H1 (cell line): ENCODE results near the gene SRR. TPM values are rescaled to one million over a fixed set of nuclear protein-coding genes. Genes with fewer than 3 reads are reported as not detected.
"Not testable (repeated sequence)": the region's sequence is repeated elsewhere in the genome, so short reads cannot be mapped to it uniquely, and the experiment has no call there.

Source experiments
- CTCF ChIA-PET: fragments of 300-600 bp; sonication (Branson Sonifier 250); formaldehyde crosslinking; loops from one replicate; lab custom pipeline; 2021; ENCODE audit not compliant: partially characterized antibody; lab: Charles Lee
- POLR2A ChIA-PET: fragments of 300-600 bp; sonication (Branson Sonifier 250); formaldehyde crosslinking; loops from one replicate; lab custom pipeline; 2021; ENCODE audit warnings: inconsistent platforms; ENCODE audit not compliant: partially characterized antibody; lab: Charles Lee
- DNase-seq, 2 experiments: peaks; one replicate each; pipeline versions ENCODE4 v3.0.0 to v3.0.0-alpha.2; 2010 to 2022; ENCODE audit warnings: low spot score in 2 of 2, low read depth in 1 of 2, mixed read lengths in 1 of 2
- FAIRE-seq: peaks from 2 replicates; lab custom pipeline; 2011; peaks lifted over from hg19 to GRCh38; lab: Jason Lieb, UNC
- H2AFZ ChIP-seq: 2 replicates; pipeline ENCODE4 v1.8.1; 2012; ENCODE audit warnings: low read length, inconsistent platforms
- H2AK5ac ChIP-seq: 2 replicates; pipeline ENCODE4 v1.6.1; 2013; ENCODE audit warnings: low read depth, low read length
- H2BK120ac ChIP-seq: replicated peaks from 2 replicates; pipeline ENCODE3; 2013; ENCODE audit warnings: low read depth, low read length, inconsistent platforms
- H2BK12ac ChIP-seq: 2 replicates; pipeline ENCODE4 v1.6.1; 2013; ENCODE audit warnings: low read depth, low read length
- H2BK15ac ChIP-seq: 2 replicates; pipeline ENCODE4 v1.6.1; 2013; ENCODE audit warnings: low read length
- H2BK20ac ChIP-seq: 2 replicates; pipeline ENCODE4 v1.6.1; 2013; ENCODE audit warnings: low read length
- H2BK5ac ChIP-seq: 2 replicates; pipeline ENCODE4 v1.6.1; 2013; ENCODE audit warnings: low read depth, low read length
- H3K14ac ChIP-seq: 2 replicates; pipeline ENCODE4 v1.6.1; 2013; ENCODE audit warnings: inconsistent platforms; ENCODE audit not compliant: insufficient read length
- H3K18ac ChIP-seq: 2 replicates; pipeline ENCODE4 v1.6.1; 2013; ENCODE audit warnings: low read length; ENCODE audit errors: extremely low read depth
- H3K23ac ChIP-seq: 2 replicates; pipeline ENCODE4 v1.6.1; 2013; ENCODE audit warnings: inconsistent platforms; ENCODE audit not compliant: insufficient read length
- H3K23me2 ChIP-seq: 2 replicates; pipeline ENCODE4 v1.6.1; 2013; ENCODE audit warnings: low read depth, low read length
- H3K27ac ChIP-seq: 2 replicates; pipeline ENCODE4 v1.6.1; 2011; ENCODE audit warnings: low read depth, low read length, inconsistent platforms
- H3K27me3 ChIP-seq, 4 experiments: replicated peaks in 1 of 4; 1 replicate in 1 of 4; 2 replicates in 3 of 4; pipeline versions ENCODE4 v1.6.1 to v1.8.1; 2011 to 2013; ENCODE audit warnings: low read length in 3 of 4, mild to moderate bottlenecking in 3 of 4, inconsistent platforms in 2 of 4, mixed read lengths in 2 of 4, moderate library complexity in 1 of 4; ENCODE audit not compliant: control insufficient read depth in 3 of 4, insufficient read depth in 3 of 4; ENCODE audit errors: extremely low read depth in 1 of 4
- H3K36me3 ChIP-seq, 4 experiments: 2 replicates each; pipeline versions ENCODE4 v1.6.1 to v1.8.1; 2011 to 2013; ENCODE audit warnings: mild to moderate bottlenecking in 4 of 4, low read length in 3 of 4, moderate library complexity in 2 of 4, control low read depth in 1 of 4, inconsistent platforms in 1 of 4; ENCODE audit not compliant: insufficient read depth in 4 of 4, control insufficient read depth in 2 of 4
- H3K4ac ChIP-seq: replicated peaks from 2 replicates; pipeline ENCODE3; 2013; ENCODE audit warnings: low read length, low read depth, mixed read lengths, inconsistent platforms; ENCODE audit not compliant: insufficient read length
- H3K4me1 ChIP-seq, 4 experiments: replicated peaks in 1 of 4; 1 replicate in 1 of 4; 2 replicates in 3 of 4; pipeline versions ENCODE4 v1.6.1 to v1.8.1; 2011 to 2013; ENCODE audit warnings: low read length in 3 of 4, inconsistent platforms in 2 of 4, mixed read lengths in 1 of 4; ENCODE audit not compliant: insufficient read depth in 4 of 4, control insufficient read depth in 3 of 4
- H3K4me2 ChIP-seq, 2 experiments: 2 replicates each; pipeline versions ENCODE4 v1.6.1 to v1.8.1; 2011 to 2013; ENCODE audit warnings: low read depth in 2 of 2, low read length in 2 of 2, control low read depth in 1 of 2, inconsistent platforms in 1 of 2, mild to moderate bottlenecking in 1 of 2; ENCODE audit not compliant: insufficient read depth in 1 of 2
- H3K4me3 ChIP-seq, 4 experiments: fragments of 200-600, 300-600 bp in 1 of 4; sonication (generic), shearing (Covaris generic), sonication (Bioruptor Twin) in 1 of 4; 2 replicates each; pipeline versions ENCODE4 v1.5.1 to v1.8.1; 2011 to 2016; ENCODE audit warnings: low read length in 4 of 4, low read depth in 3 of 4, control low read depth in 2 of 4, inconsistent platforms in 2 of 4, mild to moderate bottlenecking in 2 of 4, mixed read lengths in 1 of 4, moderate library complexity in 1 of 4; ENCODE audit not compliant: insufficient read depth in 2 of 4; ENCODE audit errors: extremely low read depth in 1 of 4
- H3K56ac ChIP-seq: replicated peaks from 2 replicates; pipeline ENCODE3; 2013; ENCODE audit warnings: low read depth, mild to moderate bottlenecking, mixed read lengths, low read length, inconsistent platforms; ENCODE audit not compliant: insufficient read length
- H3K79me1 ChIP-seq: 2 replicates; pipeline ENCODE4 v1.6.1; 2013; ENCODE audit warnings: low read depth, low read length, control low read depth
- H3K79me2 ChIP-seq, 2 experiments: 2 replicates each; pipeline versions ENCODE4 v1.6.1 to v1.8.1; 2012 to 2013; ENCODE audit warnings: low read length in 2 of 2, mild to moderate bottlenecking in 2 of 2, inconsistent platforms in 1 of 2; ENCODE audit not compliant: insufficient read depth in 2 of 2, control insufficient read depth in 1 of 2
- H3K9ac ChIP-seq, 4 experiments: replicated peaks in 1 of 4; 1 replicate in 1 of 4; 2 replicates in 3 of 4; pipeline versions ENCODE4 v1.6.1 to v1.8.1; 2011 to 2013; ENCODE audit warnings: low read depth in 3 of 4, low read length in 3 of 4, control low read depth in 2 of 4, mild to moderate bottlenecking in 2 of 4, moderate library complexity in 2 of 4, inconsistent platforms in 1 of 4; ENCODE audit errors: extremely low read depth in 1 of 4
- H3K9me3 ChIP-seq, 2 experiments: 2 replicates each; pipeline versions ENCODE4 v1.6.1 to v1.8.1; 2012 to 2013; ENCODE audit warnings: mild to moderate bottlenecking in 2 of 2, moderate library complexity in 2 of 2, control low read depth in 1 of 2, inconsistent platforms in 1 of 2, low read depth in 1 of 2, low read length in 1 of 2, mixed read lengths in 1 of 2; ENCODE audit not compliant: insufficient read depth in 2 of 2
- H4K20me1 ChIP-seq, 2 experiments: replicated peaks in 1 of 2; 2 replicates each; pipeline versions ENCODE3 to v1.8.1; 2011 to 2013; ENCODE audit warnings: inconsistent platforms in 2 of 2, low read length in 2 of 2, mild to moderate bottlenecking in 1 of 2; ENCODE audit not compliant: insufficient read depth in 2 of 2, control insufficient read depth in 1 of 2
- H4K5ac ChIP-seq: 2 replicates; pipeline ENCODE4 v1.6.1; 2013; ENCODE audit warnings: low read length, low read depth, mixed read lengths, inconsistent platforms; ENCODE audit not compliant: insufficient read length
- H4K8ac ChIP-seq: 2 replicates; pipeline ENCODE4 v1.8.0; 2013; ENCODE audit warnings: mild to moderate bottlenecking, moderate library complexity, low read length, inconsistent platforms; ENCODE audit not compliant: insufficient read depth; ENCODE audit errors: extremely low read depth
- H4K91ac ChIP-seq: replicated peaks from 2 replicates; pipeline ENCODE3; 2013; ENCODE audit warnings: low read length, mixed read lengths, inconsistent platforms; ENCODE audit not compliant: insufficient read length
- ASH2L ChIP-seq: fragments of 200-600, 300-600 bp; sonication (generic); IDR thresholded peaks from one replicate; pipeline ENCODE4 v1.7.1; 2017; ENCODE audit warnings: low read length
- CEBPB ChIP-seq: IDR thresholded peaks from 2 replicates; pipeline ENCODE4 v1.6.1; 2012; ENCODE audit warnings: low read depth, low read length
- KDM4A ChIP-seq: IDR thresholded peaks from one replicate; pipeline ENCODE4 v1.7.1; 2012; ENCODE audit warnings: low read depth, mild to moderate bottlenecking, moderate library complexity, low read length, inconsistent platforms; ENCODE audit not compliant: severe bottlenecking
- MAFK ChIP-seq: IDR thresholded peaks from 2 replicates; pipeline ENCODE4 v1.6.1; 2012; ENCODE audit warnings: low read depth, mild to moderate bottlenecking, improper control_type of control experiment, low read length
- NRF1 ChIP-seq: IDR thresholded peaks from 2 replicates; pipeline ENCODE4 v1.6.1; 2011; ENCODE audit warnings: mild to moderate bottlenecking, low read depth, low read length, improper control_type of control experiment
- PHF8 ChIP-seq: fragments of 200-600 bp; sonication (generic); conservative IDR thresholded peaks from 2 replicates; pipeline ENCODE4 v1.7.1; 2012; ENCODE audit warnings: low read depth, mild to moderate bottlenecking, inconsistent platforms, low read length, moderate library complexity
- SIRT6 ChIP-seq: IDR thresholded peaks from one replicate; pipeline ENCODE4 v1.7.1; 2012; ENCODE audit warnings: low read length, inconsistent platforms
- SIX5 ChIP-seq: IDR thresholded peaks from 2 replicates; pipeline ENCODE4 v1.6.1; 2011; ENCODE audit warnings: mild to moderate bottlenecking, low read depth, low read length
- WGBS, 2 experiments: shearing (Covaris generic) in 1 of 2; methylation state at CpG; one replicate each; pipeline versions ENCODE4 v1.1.6 to v1.1.7; 2013 to 2015; ENCODE audit warnings: low lambda C conversion rate in 2 of 2, mixed read lengths in 2 of 2, inconsistent platforms in 1 of 2, low coverage in 1 of 2, missing lambda C conversion rate in 1 of 2; ENCODE audit not compliant: insufficient replicate concordance in 2 of 2, insufficient coverage in 1 of 2, insufficient read length in 1 of 2; ENCODE audit errors: extremely low coverage in 1 of 2, missing lambda C conversion rate in 1 of 2; 5-methylcytosine and 5-hydroxymethylcytosine counted together
- polyA plus RNA-seq, 7 experiments: library from polyadenylated mRNA; depleted of rRNA in 3 of 7; stranded (reverse) in 5 of 7; unstranded in 2 of 7; fragments of >200 nt in 5 of 7; fragments of 200-250 nt in 2 of 7; gene quantifications; 1 replicate in 5 of 7; 2 replicates in 1 of 7; 4 replicates in 1 of 7; pipeline versions ENCODE4 v1.2.1 to v1.2.3, GENCODE V29; 2011 to 2013; ENCODE audit warnings: missing spikeins in 2 of 7, mixed read lengths in 2 of 7
- total RNA-seq: library from RNA; stranded (reverse); fragmentation: NEBNext Ultra II Directional; extraction: Animal tissue kit (Norgen Biotek cat#: 25700); gene quantifications from 2 replicates; pipeline ENCODE4 v1.2.1, GENCODE V29; 2021
- TF ChIP-seq, protein P1 (sequence below): IDR thresholded peaks from 2 replicates; pipeline ENCODE4 v1.6.1; 2012; ENCODE audit warnings: low read length, inconsistent platforms

SRR gene
- total and polyA plus RNA-seq, 2 of the 8 experiments (the other 6 are each of a cell fraction or from before 2014, with no cell fraction given), result 3.6 to 4.5 TPM

DNA sequence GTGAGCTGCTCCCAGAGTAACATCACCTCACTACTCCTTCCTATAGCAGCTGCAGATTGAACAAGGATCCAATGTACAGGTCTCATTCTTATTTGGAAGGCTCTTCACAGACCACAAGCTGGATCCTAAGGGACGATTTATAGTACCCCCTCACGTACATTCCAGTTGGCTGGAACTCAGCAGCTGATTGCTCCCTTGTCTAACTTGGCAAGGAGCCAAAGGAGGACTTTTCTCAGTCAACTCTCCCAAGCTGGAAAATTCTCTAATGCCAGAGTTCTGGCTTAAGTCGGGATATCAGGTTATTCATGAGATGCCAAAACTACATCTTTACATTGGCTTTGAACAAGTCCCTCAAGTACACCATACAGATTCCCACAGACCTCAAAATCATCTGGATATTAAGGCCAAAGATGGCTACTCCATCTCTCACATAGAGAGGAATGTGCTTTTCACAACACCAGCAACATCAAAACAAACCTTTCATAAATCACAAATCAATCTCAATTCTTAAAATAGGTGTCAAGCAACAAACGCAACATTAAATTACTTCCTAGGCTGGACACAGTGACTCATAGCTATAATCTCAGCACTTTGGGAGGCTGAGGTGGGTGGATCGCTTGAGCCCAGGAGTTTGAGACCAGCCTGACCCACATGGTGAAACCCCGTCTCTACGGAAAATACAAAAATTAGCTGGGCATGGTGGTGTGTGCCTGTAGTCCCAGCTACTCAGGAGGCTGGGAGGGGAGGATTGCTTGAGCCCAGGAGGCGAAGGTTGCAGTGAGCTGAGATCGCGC lies 39.5 kb upstream of the SRR start (continued):
- TF ChIP-seq, protein P1, sequence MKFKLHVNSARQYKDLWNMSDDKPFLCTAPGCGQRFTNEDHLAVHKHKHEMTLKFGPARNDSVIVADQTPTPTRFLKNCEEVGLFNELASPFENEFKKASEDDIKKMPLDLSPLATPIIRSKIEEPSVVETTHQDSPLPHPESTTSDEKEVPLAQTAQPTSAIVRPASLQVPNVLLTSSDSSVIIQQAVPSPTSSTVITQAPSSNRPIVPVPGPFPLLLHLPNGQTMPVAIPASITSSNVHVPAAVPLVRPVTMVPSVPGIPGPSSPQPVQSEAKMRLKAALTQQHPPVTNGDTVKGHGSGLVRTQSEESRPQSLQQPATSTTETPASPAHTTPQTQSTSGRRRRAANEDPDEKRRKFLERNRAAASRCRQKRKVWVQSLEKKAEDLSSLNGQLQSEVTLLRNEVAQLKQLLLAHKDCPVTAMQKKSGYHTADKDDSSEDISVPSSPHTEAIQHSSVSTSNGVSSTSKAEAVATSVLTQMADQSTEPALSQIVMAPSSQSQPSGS, result no peak
- TF ChIP-seq NRF1, result no peak
- TF ChIP-seq MAFK, result no peak
- no peak for TF ChIP-seq PHF8
- no peak for TF ChIP-seq SIX5
- TF ChIP-seq SIRT6, result no peak
- no peak for TF ChIP-seq KDM4A
- TF ChIP-seq ASH2L, result no peak
- TF ChIP-seq CEBPB, result no peak

DNA sequence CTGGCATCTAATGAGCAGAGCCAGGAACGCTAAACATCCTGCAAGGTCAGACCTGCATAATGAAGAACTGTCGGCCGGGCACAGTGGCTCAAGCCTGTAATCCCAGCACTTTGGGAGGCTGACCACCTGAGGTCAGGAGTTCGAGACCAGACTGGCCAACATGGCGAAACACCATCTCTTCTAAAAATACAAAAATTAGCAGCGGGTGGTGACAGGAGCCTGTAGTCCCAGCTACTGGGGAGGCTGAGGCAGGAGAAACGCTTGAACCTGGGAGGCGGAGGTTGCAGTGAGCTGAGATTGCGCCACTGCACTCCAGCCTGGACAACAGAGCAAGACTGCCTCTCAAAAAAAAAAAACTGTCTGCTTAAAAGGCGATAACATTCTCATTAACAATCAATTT lies 38.6 kb upstream of the SRR start:
- not testable (repeated sequence) for H3K4me1 ChIP-seq, H3K18ac ChIP-seq, DNase-seq, H3K9ac ChIP-seq, H4K91ac ChIP-seq, H3K4me3 ChIP-seq, H4K20me1 ChIP-seq, H3K9me3 ChIP-seq, H3K14ac ChIP-seq, H2BK12ac ChIP-seq, FAIRE-seq, H3K23ac ChIP-seq, H2BK15ac ChIP-seq, H3K4ac ChIP-seq, H2BK120ac ChIP-seq, H3K56ac ChIP-seq, H4K8ac ChIP-seq, H2BK20ac ChIP-seq, H3K27ac ChIP-seq, H3K23me2 ChIP-seq, H3K4me2 ChIP-seq, H3K79me2 ChIP-seq, H3K36me3 ChIP-seq, H2BK5ac ChIP-seq, H2AK5ac ChIP-seq, H3K27me3 ChIP-seq, H2AFZ ChIP-seq, H4K5ac ChIP-seq, H3K79me1 ChIP-seq
- CTCF ChIA-PET, result interaction anchor here (0.6 to 2.3 kb wide), 2 partner anchors 13 to 205 kb away, joined by 3 to 8 read pairs; no protein-coding TSS in a partner anchor
- 88% methylated on average over 10 of the region's 10 CpGs; no CpG with 5 or more reads in 1 of the 2 experiments for WGBS, 2 experiments
- POLR2A ChIA-PET, result interaction anchor here (1.0 to 2.1 kb wide), 2 partner anchors 18 to 23 kb away, joined by 3 to 6 read pairs; no protein-coding TSS in a partner anchor
